HCEC 1CT (cell line): ENCODE data around the gene ZNF708.
"Not testable (repeated sequence)": the region's sequence is repeated elsewhere in the genome, so short reads cannot be mapped to it uniquely, and the experiment has no call there.

Experiments
- DNase-seq: peaks from one replicate; pipeline ENCODE4 v3.0.0-alpha.2; 2017

ZNF708 gene

DNA sequence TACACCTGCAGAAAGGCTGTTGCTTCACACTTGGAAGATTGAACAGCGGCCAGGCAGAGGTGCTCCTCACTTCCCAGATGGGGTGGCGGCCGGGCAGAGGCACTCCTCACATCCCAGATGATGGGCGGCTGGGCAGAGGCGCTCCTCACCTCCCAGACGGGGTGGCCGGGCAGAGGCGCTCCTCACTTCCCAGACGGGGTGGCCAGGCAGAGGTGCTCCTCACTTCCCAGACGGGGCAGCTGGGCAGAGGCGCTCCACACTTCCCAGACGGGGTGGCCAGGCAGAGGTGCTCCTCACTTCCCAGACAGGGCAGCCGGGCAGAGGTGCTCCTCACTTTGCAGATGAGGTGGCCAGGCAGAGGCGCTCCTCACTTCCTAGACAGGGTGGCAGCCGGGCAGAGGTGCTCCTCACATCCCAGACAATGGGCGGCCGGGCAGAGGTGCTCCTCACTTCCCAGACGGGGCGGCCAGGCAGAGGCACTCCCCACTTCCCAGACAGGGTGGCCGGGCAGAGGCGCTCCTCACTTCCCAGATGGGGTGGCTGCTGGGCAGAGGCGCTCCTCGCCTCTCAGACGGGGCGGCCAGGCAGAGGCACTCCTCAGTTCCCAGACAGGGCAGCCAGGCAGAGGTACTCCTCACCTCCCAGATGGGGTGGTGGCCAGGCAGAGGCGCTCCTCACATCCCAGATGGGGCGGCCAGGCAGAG is 69.6 kb downstream of the ZNF708 start:
- DNase-seq = not testable (repeated sequence)

- no peak for DNase-seq
Measured at GRCh38 chr19:21256722-21257121, 72.5 kb downstream of the ZNF708 start.
